SU-DHL-6 (cell line): ENCODE measurements around the gene GUCY1A1.

ENCODE experiments used
- H2AFZ ChIP-seq: fragments of 200-600 bp; sonication (generic); 2 replicates; pipeline ENCODE4 v1.6.1; 2014; ENCODE audit warnings: low read depth, mild to moderate bottlenecking, moderate library complexity, mixed read lengths, antibody characterized with exemption, low read length; ENCODE audit not compliant: severe bottlenecking
- H3F3A ChIP-seq: fragments of 200-600 bp; shearing (Covaris generic); 2 replicates; pipeline ENCODE4 v1.6.0; 2016; ENCODE audit warnings: antibody characterized with exemption, mild to moderate bottlenecking; ENCODE audit not compliant: insufficient read depth
- H3K27ac ChIP-seq: fragments of 200-600 bp; sonication (generic); 2 replicates; pipeline ENCODE4 v1.5.1; 2016; ENCODE audit warnings: low read depth, mild to moderate bottlenecking, low read length, moderate library complexity, mixed read lengths
- H3K27me3 ChIP-seq: fragments of 200-600 bp; sonication (generic), shearing (Covaris generic); 2 replicates; pipeline ENCODE4 v1.6.0; 2014; ENCODE audit warnings: mild to moderate bottlenecking, low read length
- H3K36me3 ChIP-seq: fragments of 200-600 bp; sonication (generic); 2 replicates; pipeline ENCODE4 v1.6.1; 2014; ENCODE audit warnings: mild to moderate bottlenecking, low read length, mixed read lengths
- H3K4me2 ChIP-seq: fragments of 300-600, 200-600 bp; shearing (Covaris generic), sonication (generic); 2 replicates; pipeline ENCODE4 v1.6.0; 2014; ENCODE audit warnings: low read length, low read depth, mild to moderate bottlenecking; ENCODE audit not compliant: poor library complexity, severe bottlenecking
- H3K4me3 ChIP-seq: fragments of 200-600 bp; sonication (generic); 2 replicates; pipeline ENCODE4 v1.5.1; 2014; ENCODE audit warnings: antibody characterized with exemption, low read length, mild to moderate bottlenecking, mixed read lengths; ENCODE audit not compliant: insufficient read depth, poor library complexity, severe bottlenecking
- H3K79me2 ChIP-seq: fragments of 200-600 bp; sonication (generic); 2 replicates; pipeline ENCODE4 v1.6.1; 2014; ENCODE audit warnings: mild to moderate bottlenecking, low read length, moderate library complexity; ENCODE audit not compliant: insufficient read depth
- H3K9ac ChIP-seq: fragments of 200-600 bp; sonication (generic); 2 replicates; pipeline ENCODE4 v1.7.0; 2014; ENCODE audit warnings: mild to moderate bottlenecking, low read length
- H3K9me2 ChIP-seq: fragments of 200-600 bp; sonication (generic); replicated peaks from 2 replicates; pipeline ENCODE4 v1.6.1; 2014; ENCODE audit warnings: low read length; ENCODE audit not compliant: insufficient read depth
- H3K9me3 ChIP-seq: fragments of 200-600 bp; sonication (generic); 2 replicates; pipeline ENCODE4 v1.6.1; 2014; ENCODE audit warnings: low read length, mixed read lengths; ENCODE audit not compliant: insufficient read depth
- H4K20me1 ChIP-seq: fragments of 200-600 bp; sonication (generic); 2 replicates; pipeline ENCODE4 v1.6.1; 2014; ENCODE audit warnings: low read depth, mild to moderate bottlenecking, antibody characterized with exemption, low read length, moderate library complexity, mixed read lengths
- CTCF ChIP-seq: fragments of 200-600 bp; sonication (generic); IDR thresholded peaks from one replicate; pipeline ENCODE4 v1.5.1; 2017; ENCODE audit warnings: antibody characterized with exemption, mild to moderate bottlenecking, low read length, moderate library complexity; ENCODE audit not compliant: insufficient read depth, poor library complexity, severe bottlenecking
- EZH2phosphoT487 ChIP-seq: fragments of 200-600 bp; sonication (generic), shearing (Covaris generic); conservative IDR thresholded peaks from 2 replicates; pipeline ENCODE4 v1.6.1; 2018; ENCODE audit warnings: mild to moderate bottlenecking, antibody characterized with exemption, low read length, moderate library complexity, mixed read lengths

Gene GUCY1A1

GRCh38 chr4:155638195-155638965, 28.3 kb upstream of the GUCY1A1 start:
- no peaks in the 10 kb centered on the region for H3K9me2 ChIP-seq
- TF ChIP-seq EZH2phosphoT487 = no peak
- TF ChIP-seq CTCF = no peak
- no peak overlapping the region for H3K9ac ChIP-seq
- H3K27me3 ChIP-seq = no peaks in the 10 kb centered on the region
- no peak overlapping the region for H2AFZ ChIP-seq
- H4K20me1 ChIP-seq = no peaks in the 10 kb centered on the region
- no peaks in the 10 kb centered on the region for H3F3A ChIP-seq
- no peak overlapping the region for H3K4me3 ChIP-seq
- H3K4me2 ChIP-seq = no peak overlapping the region
- no peaks in the 10 kb centered on the region for H3K36me3 ChIP-seq
- no peaks in the 10 kb centered on the region for H3K9me3 ChIP-seq
- H3K27ac ChIP-seq = no peak overlapping the region
- H3K79me2 ChIP-seq = no peaks in the 10 kb centered on the region

- H3K4me3 ChIP-seq = no peak overlapping the region
- no peak overlapping the region for H3K4me2 ChIP-seq
- no peaks in the 10 kb centered on the region for H3K27me3 ChIP-seq
- H3K9me2 ChIP-seq = no peaks in the 10 kb centered on the region
- H3K36me3 ChIP-seq = no peaks in the 10 kb centered on the region
- H3K27ac ChIP-seq = no peak overlapping the region
- H2AFZ ChIP-seq = no peak overlapping the region
- no peaks in the 10 kb centered on the region for H3F3A ChIP-seq
- no peaks in the 10 kb centered on the region for H3K9me3 ChIP-seq
- no peaks in the 10 kb centered on the region for H4K20me1 ChIP-seq
- H3K9ac ChIP-seq = no peak overlapping the region
- no peaks in the 10 kb centered on the region for H3K79me2 ChIP-seq
- TF ChIP-seq CTCF (no peak), EZH2phosphoT487 (no peak)
These were observed 26.7 kb upstream of the GUCY1A1 start for GRCh38 chr4:155639704-155640523.

GRCh38 chr4:155640751-155641150, 25.9 kb upstream of the GUCY1A1 start:
- H3F3A ChIP-seq = no peaks in the 10 kb centered on the region
- no peaks in the 10 kb centered on the region for H4K20me1 ChIP-seq
- H2AFZ ChIP-seq = no peak overlapping the region
- H3K4me2 ChIP-seq = no peak overlapping the region
- no peaks in the 10 kb centered on the region for H3K79me2 ChIP-seq
- no peak overlapping the region for H3K9ac ChIP-seq
- H3K4me3 ChIP-seq = no peak overlapping the region
- no peak overlapping the region for H3K27ac ChIP-seq
- no peak for TF ChIP-seq CTCF
- H3K9me3 ChIP-seq = no peaks in the 10 kb centered on the region
- H3K36me3 ChIP-seq = no peaks in the 10 kb centered on the region
- no peaks in the 10 kb centered on the region for H3K9me2 ChIP-seq
- no peaks in the 10 kb centered on the region for H3K27me3 ChIP-seq
